DND-41 (cell line): ENCODE measurements around the gene SEC14L5.

Experiments used
- ATAC-seq: fragments of 200-7000 bp; cut with Tn5 transposase; 3 replicates; pipeline ENCODE4 v1.9.1; 2021; ENCODE audit warnings: low read depth; ENCODE audit not compliant: insufficient read depth
- DNase-seq: peaks from one replicate; pipeline ENCODE4 v3.0.0-alpha.2; 2020
- H2AFZ ChIP-seq: 2 replicates; pipeline ENCODE4 v1.6.0; 2012; ENCODE audit warnings: low read depth, low read length
- H3K27ac ChIP-seq: 2 replicates; pipeline ENCODE4 v1.5.1; 2012; ENCODE audit warnings: low read length, inconsistent platforms
- H3K27me3 ChIP-seq: fragments of 200-600 bp; sonication (generic); 2 replicates; pipeline ENCODE4 v1.6.0; 2012; ENCODE audit warnings: low read length, mild to moderate bottlenecking, inconsistent platforms; ENCODE audit not compliant: insufficient read depth, poor library complexity
- H3K36me3 ChIP-seq: 2 replicates; pipeline ENCODE4 v1.5.1; 2012; ENCODE audit warnings: low read length, inconsistent platforms; ENCODE audit not compliant: insufficient read depth
- H3K4me1 ChIP-seq: 2 replicates; pipeline ENCODE4 v1.5.1; 2012; ENCODE audit warnings: mild to moderate bottlenecking, low read length; ENCODE audit not compliant: insufficient read depth
- H3K4me2 ChIP-seq: 2 replicates; pipeline ENCODE4 v1.6.0; 2012; ENCODE audit warnings: mild to moderate bottlenecking, moderate library complexity, low read length, inconsistent platforms; ENCODE audit not compliant: insufficient read depth
- H3K4me3 ChIP-seq, 2 experiments: fragments of 200-600 bp in 1 of 2; shearing (Covaris generic) in 1 of 2; 2 replicates each; pipeline ENCODE4 v1.5.1; 2012 to 2016; ENCODE audit warnings: inconsistent platforms in 2 of 2, low read length in 2 of 2, mild to moderate bottlenecking in 2 of 2, low read depth in 1 of 2, moderate library complexity in 1 of 2
- H3K79me2 ChIP-seq: 2 replicates; pipeline ENCODE4 v1.6.0; 2012; ENCODE audit warnings: low read length, inconsistent platforms; ENCODE audit not compliant: insufficient read depth
- H3K9ac ChIP-seq: 2 replicates; pipeline ENCODE4 v1.6.0; 2012; ENCODE audit warnings: low read depth, mild to moderate bottlenecking, inconsistent platforms, low read length, moderate library complexity
- H3K9me3 ChIP-seq: 2 replicates; pipeline ENCODE4 v1.5.1; 2012; ENCODE audit warnings: low read length, moderate library complexity, mild to moderate bottlenecking, inconsistent platforms; ENCODE audit not compliant: insufficient read depth, severe bottlenecking
- H4K20me1 ChIP-seq: 2 replicates; pipeline ENCODE4 v1.6.0; 2012; ENCODE audit warnings: low read length; ENCODE audit not compliant: insufficient read depth
- EZH2 ChIP-seq: IDR thresholded peaks from 3 replicates; pipeline ENCODE4 v1.6.1; 2012; ENCODE audit warnings: borderline replicate concordance, low read depth, mild to moderate bottlenecking, moderate library complexity, low read length, inconsistent platforms; ENCODE audit not compliant: severe bottlenecking
- TF ChIP-seq, protein P1 (sequence below): IDR thresholded peaks from 2 replicates; pipeline ENCODE4 v1.5.1; 2012; ENCODE audit warnings: borderline replicate concordance, low read length, moderate library complexity, mild to moderate bottlenecking; ENCODE audit not compliant: poor library complexity, severe bottlenecking; ENCODE audit errors: extremely low read depth

Gene SEC14L5

DNA sequence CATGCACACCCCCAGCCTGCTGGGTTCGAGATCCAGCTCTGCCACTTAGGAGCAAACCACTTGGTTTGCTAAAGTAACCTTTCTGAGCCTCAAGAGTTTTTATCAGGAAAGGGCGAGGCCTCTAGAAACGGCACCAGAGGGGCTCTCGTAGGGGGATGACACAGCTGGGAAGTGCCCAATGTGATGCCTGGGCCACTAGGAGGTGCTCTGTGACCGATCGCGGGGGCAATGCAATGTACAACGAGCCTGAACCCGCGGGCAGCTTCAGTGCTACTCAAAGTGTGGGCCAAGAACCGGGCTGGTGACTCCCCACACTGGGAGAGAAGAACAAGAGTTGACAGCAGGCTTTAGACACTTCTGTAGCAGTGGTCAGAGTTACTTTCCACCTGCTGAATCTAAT, 98.2 kb downstream of the SEC14L5 start:
- peak; percentile 43 for DNase-seq
- Histone ChIP-seq H2AFZ (no peak overlapping the region), H3K79me2 (no peaks in the 10 kb centered on the region), H3K36me3 (no peaks in the 10 kb centered on the region), H3K4me2 (no peak overlapping the region), H3K27ac (no peak overlapping the region), H4K20me1 (no peaks in the 10 kb centered on the region), H3K4me1 (no peaks in the 10 kb centered on the region), H3K9ac (no peak overlapping the region), H3K4me3 (no peak overlapping the region), H3K9me3 (no peaks in the 10 kb centered on the region), H3K27me3 (no peaks in the 10 kb centered on the region)
- TF ChIP-seq EZH2 = no peak
- TF ChIP-seq, protein P1, sequence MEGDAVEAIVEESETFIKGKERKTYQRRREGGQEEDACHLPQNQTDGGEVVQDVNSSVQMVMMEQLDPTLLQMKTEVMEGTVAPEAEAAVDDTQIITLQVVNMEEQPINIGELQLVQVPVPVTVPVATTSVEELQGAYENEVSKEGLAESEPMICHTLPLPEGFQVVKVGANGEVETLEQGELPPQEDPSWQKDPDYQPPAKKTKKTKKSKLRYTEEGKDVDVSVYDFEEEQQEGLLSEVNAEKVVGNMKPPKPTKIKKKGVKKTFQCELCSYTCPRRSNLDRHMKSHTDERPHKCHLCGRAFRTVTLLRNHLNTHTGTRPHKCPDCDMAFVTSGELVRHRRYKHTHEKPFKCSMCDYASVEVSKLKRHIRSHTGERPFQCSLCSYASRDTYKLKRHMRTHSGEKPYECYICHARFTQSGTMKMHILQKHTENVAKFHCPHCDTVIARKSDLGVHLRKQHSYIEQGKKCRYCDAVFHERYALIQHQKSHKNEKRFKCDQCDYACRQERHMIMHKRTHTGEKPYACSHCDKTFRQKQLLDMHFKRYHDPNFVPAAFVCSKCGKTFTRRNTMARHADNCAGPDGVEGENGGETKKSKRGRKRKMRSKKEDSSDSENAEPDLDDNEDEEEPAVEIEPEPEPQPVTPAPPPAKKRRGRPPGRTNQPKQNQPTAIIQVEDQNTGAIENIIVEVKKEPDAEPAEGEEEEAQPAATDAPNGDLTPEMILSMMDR = peak; percentile 60
- ATAC-seq = peak; percentile 76

DNA sequence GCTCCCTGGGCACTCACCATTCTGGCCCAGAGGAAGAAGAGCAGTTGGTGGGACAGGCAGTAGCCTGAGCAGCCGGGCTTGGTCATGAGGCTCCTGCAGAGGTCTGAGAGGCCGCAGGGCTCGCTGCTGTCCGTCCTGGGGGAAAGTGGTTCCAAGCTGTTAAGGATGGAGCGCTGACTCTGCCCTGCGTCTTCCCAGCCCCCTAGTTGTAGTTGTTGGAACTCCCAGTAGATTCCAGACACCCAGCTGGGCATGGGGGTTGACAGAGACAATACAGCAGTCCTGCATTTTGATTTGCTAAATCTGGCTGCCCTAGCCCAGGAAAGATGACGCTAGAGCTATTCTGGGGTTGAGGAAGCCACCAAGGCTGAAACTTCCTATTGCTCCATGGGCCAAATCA, 100.3 kb downstream of the SEC14L5 start:
- TF ChIP-seq, protein P1 = no peak
- no peak for TF ChIP-seq EZH2
- H3K4me3 ChIP-seq = no peak overlapping the region
- no peaks in the 10 kb centered on the region for H4K20me1 ChIP-seq
- H2AFZ ChIP-seq = no peak overlapping the region
- no peaks in the 10 kb centered on the region for H3K9me3 ChIP-seq
- DNase-seq (no peak), ATAC-seq (no peak)
- H3K4me2 ChIP-seq = no peak overlapping the region
- H3K27me3 ChIP-seq = no peaks in the 10 kb centered on the region
- no peak overlapping the region for H3K9ac ChIP-seq
- H3K27ac ChIP-seq = no peak overlapping the region
- no peaks in the 10 kb centered on the region for H3K4me1 ChIP-seq
- no peaks in the 10 kb centered on the region for H3K79me2 ChIP-seq
- no peaks in the 10 kb centered on the region for H3K36me3 ChIP-seq

DNA sequence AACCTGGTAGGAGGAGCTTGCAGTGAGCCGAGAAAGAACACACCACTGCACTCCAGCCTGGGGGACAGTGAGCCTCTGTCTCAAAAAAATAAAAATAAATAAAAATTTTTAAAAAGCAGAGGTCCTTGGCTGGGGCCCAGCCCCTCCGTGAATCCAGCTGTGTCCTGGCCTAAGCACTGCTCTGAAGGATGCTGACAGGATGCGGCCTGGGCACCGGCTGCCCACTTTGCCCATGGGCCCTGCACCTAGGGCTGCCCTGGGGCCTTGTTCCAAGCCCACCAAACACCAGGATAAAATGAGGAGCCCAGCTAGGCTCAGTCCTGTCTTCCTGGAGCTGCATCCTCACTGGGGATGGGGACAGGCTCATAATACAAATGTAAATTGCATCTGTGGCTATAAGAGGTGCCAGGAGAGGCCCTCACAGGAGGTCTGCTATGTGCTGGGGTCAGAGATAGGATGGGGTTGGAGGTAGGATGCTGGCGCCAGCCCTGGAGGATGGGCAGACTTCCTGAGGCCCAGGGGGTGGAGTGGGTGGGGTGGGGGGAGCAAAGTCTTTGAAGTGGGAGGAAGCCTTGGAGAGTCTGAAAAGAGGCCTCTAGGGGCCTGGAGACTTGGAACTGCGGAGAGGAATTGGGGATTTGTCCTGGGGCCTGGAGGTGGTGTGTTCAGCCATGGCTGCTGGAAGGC, 101.4 kb downstream of the SEC14L5 start:
- H3K4me1 ChIP-seq = no peaks in the 10 kb centered on the region
- H3K27me3 ChIP-seq = peaks cover 3% of the 10 kb centered on the region
- no peak overlapping the region for H3K4me2 ChIP-seq
- H3K36me3 ChIP-seq = no peaks in the 10 kb centered on the region
- ATAC-seq (no peak), DNase-seq (no peak)
- no peak overlapping the region for H2AFZ ChIP-seq
- H3K79me2 ChIP-seq = no peaks in the 10 kb centered on the region
- H3K9ac ChIP-seq = no peak overlapping the region
- no peaks in the 10 kb centered on the region for H4K20me1 ChIP-seq
- no peak for TF ChIP-seq EZH2
- TF ChIP-seq, protein P1 = no peak
- H3K27ac ChIP-seq = no peak overlapping the region
- no peak overlapping the region for H3K4me3 ChIP-seq
- H3K9me3 ChIP-seq = no peaks in the 10 kb centered on the region
